CD4-positive, alpha-beta T cell treated with Interleukin-4 for 4 hours (primary cell): ENCODE measurements around the gene GRK4.
"Not testable (repeated sequence)": the region's sequence is repeated elsewhere in the genome, so short reads cannot be mapped to it uniquely, and the experiment has no call there.

Source experiments
- DNase-seq: peaks from one replicate; pipeline ENCODE4 v3.0.0-alpha.2; 2020

GRK4 gene

GRCh38 chr4:2963175-2963965, at the start of gene GRK4, which contains the start of gene NOP14:
GRK4 (plus strand) TSS chr4:2963571; CDS start chr4:2964071, 500 bp downstream.
NOP14 (minus strand) TSS chr4:2963406; CDS start chr4:2963319, 87 bp downstream.
- peak; percentile 98 for DNase-seq

DNA sequence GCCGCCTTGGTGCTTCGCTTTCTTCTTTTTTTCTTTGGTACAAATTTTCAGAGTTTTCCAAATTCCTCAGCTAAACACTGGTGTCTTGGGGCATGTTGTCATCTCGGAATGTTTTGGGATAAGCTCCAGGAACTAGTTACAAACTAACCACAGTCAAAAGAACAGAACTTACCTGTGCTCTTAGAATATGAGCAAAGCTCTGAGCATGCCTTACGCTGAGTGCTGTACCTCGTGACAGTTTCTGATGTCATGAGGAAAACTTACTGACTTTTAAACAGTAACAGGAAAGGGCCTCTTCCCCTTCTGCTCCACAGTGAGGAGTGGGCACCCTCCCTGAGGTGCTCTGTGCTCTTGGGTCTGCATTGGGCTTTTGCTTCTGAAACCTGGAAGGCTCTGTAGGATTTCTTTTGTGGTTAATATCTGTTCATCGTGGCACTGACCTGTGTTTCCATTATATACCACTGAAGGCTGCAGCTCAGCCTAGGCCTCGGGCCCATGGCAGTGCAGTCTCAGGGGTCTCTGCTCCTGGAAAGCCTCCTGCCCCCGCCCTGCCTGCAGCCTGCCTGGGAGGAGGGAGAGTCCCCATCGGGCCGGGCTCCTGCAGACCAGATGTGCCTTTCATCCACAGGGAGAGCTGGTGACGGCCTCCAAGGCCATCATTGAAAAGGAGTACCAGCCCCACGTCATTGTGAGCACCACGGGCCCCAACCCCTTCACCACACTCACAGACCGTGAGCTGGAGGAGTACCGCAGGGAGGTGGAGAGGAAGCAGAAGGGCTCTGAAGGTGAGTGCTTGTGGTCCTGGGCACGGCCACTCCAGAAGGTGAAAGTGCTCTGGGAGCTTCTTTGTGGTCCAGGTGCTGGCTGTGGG, 48.9 kb upstream of the GRK4 start:
- no peak for DNase-seq

DNA sequence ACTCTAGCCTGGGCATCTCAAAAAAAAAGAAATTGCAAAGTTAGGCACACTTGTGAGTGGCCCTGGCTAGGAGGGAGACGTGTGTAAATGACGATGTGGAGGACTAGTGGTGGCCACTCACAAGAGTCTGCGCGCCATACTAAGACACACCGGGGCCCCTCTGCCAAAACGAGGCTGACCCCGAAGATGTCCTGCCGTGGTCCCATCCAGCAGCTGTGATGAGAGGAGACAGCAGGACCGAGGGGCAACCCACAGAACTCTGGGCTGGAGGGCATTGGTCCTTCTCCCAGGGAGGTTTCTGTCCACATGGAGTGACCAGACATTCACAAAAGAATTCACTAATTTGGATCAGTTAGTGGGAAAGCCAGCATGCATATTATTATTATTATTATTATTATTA, 47.6 kb upstream of the GRK4 start:
- DNase-seq, result no peak

GRCh38 chr4:2916696-2917095, 46.7 kb upstream of the GRK4 start:
- not testable (repeated sequence) for DNase-seq

- DNase-seq, result not testable (repeated sequence)
These were observed 45.1 kb upstream of the GRK4 start for GRCh38 chr4:2918300-2918699.

GRCh38 chr4:2918714-2919113, 44.7 kb upstream of the GRK4 start:
- DNase-seq, result not testable (repeated sequence)

DNA sequence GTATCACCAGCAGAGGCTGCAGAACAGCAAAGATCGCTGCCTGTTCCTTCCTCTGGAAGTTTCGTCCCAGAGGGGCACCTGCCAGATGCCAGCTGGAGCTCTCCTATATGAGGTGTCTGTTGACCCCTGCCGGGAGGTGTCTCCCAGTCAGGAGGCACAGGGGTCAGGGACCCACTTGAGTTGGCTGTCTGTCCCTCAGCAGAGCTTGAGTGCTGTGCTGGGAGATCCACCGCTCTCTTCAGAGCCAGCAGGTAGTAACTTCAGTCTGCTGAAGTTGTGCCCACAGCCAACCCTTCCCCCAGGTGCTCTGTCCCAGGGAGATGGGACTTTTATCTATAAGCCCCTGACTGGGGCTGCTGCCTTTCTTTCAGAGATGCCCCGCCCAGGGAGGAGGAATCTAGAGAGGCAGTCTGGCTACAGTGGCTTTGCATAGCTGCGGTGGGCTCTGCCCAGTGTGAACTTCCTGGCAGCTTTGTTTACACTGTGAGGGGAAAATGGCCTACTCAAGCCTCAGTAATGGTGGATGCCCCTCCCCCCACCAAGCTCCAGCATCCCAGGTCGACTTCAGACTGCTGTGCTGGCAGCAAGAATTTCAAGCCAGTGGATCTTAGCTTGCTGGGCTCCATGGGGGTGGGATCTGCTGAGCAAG, 40.8 kb upstream of the GRK4 start:
- peak; percentile 51 for DNase-seq

DNA sequence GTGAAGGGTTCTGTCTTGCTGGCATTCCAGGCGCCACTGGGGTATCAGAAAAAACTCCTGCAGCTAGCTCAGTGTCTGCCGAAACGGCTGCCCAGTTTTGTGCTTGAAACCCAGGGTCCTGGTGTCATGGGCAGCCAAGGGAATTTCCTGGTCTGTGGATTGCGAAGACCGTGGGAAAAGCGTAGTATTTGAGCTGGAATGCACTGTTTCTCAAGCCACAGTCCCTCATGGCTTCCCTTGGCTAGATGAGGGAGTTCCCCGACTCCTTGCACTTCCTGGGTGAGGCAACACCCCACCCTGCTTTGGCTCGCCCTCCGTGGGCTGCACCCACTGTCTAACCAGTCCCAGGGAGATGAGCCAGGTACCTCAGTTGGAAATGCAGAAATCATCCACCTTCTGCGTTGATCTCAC, 40.2 kb upstream of the GRK4 start:
- no peak for DNase-seq

DNA sequence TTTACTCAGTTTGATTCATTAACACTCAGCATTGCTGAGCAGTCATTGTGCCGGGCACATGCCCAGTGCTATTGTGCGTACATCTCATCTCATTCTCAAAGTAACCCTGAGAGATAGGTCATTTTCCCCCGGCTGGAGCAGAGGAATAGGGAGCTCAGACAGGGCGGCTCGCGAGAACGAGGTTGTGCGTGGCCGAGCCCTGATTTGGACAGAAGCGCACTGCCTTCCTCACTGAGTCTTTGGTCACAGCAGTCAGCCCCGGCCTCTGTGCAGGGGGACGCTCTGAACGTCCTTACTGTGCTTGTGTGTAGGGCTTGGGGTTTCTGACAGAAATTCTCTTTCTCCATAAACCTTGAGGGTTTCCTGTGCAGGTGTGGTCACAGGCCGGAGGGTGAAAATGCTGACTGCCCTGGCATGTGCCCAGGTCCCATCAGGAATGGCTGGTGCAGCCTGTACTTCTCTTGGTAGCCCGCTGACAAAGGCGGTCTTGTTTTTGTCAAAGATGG, 39.6 kb upstream of the GRK4 start:
- no peak for DNase-seq

- DNase-seq, result no peak
These were observed 39.1 kb upstream of the GRK4 start for GRCh38 chr4:2924286-2924685.

DNA sequence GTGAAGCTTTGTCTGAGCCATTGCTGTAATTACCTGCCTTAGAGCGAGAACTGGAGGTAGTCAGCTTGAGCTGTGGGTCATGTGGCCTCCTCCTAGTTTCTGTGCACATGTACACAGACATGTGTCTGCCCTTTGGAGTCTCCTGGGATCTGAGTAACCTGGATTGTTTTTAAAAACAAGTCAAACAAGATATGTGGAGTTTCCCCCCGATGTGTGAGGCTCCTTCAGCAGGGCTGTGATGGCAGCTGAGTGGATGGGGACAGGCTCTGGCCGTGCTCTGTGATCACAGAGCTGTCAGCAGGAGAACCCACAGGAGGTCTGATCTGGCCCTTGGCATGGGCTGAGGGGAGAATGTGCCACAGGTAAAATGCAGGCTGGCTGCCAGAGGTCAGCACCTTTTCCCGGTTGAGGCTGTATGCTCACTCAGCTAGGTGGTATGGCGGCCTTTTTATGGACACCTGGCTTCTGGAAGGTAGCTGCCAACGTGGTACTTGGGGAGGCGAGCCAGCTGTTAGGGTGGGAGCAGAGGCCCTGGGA, 38.5 kb upstream of the GRK4 start:
- DNase-seq, result no peak

GRCh38 chr4:2925496-2925895, 37.9 kb upstream of the GRK4 start:
- no peak for DNase-seq

DNA sequence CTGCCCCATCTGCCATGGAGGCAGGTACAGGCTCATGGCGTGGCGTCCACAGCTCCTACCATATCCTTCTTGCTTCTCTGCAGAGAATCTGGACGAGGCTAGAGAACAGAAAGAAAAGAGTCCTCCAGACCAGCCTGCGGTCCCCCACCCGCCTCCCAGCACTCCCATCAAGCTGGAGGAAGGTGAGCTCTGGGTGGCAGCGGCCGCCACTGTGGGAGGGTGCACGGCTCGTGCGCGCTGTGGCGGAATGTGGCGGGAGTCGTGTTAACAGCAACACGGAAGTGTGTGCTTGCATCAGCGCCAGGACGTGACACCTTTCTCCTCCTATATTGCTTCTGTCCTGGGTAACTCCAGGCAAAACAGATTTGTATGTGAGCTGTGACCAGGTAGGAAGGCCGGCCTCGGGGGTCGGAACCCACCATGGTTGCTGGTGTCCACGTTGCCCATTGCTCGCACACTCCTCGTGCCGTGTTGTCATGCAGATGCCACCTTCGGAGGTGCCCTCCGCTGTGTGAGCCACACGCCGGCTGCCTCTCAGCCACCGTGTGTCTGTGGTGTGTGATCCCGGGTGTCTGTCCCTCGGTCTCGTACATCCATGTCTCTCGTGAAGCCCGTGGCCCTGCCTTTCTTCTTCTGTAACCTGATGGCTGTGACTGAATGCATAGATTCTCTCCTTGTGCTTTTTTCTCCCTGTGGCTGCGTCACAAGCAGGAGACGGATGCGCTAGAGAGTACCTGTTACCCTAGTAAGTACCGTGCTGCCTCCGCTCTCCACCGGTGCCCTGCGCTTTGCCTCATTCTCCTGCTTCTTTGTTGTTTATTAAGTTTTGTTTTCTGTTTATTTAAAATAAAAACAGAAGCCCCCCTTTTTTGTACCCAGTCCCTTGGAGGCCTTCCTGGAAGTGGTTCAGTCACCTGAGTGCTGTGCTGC, 37.2 kb upstream of the GRK4 start:
- no peak for DNase-seq

GRCh38 chr4:2927016-2927695, 36.2 kb upstream of the GRK4 start:
- DNase-seq, result no peak

DNA sequence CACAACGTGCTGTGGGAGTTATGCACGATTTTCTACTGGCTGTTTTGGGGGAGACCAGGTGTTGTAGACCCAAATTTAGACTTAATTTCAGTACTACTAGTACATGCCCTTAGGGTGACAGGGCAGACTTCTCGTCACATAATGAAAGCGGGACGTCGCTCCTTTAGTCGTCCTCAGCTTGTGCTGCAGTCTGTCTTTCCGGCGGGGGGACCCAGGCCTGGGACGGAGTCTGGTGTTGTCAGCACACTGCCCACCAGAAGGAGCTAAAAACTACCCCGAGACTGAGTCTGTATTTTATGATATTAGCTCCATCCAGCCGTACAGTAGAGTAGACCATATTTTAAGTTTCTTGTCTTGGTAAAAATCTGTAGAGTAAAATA, 35.7 kb upstream of the GRK4 start:
- no peak for DNase-seq

DNA sequence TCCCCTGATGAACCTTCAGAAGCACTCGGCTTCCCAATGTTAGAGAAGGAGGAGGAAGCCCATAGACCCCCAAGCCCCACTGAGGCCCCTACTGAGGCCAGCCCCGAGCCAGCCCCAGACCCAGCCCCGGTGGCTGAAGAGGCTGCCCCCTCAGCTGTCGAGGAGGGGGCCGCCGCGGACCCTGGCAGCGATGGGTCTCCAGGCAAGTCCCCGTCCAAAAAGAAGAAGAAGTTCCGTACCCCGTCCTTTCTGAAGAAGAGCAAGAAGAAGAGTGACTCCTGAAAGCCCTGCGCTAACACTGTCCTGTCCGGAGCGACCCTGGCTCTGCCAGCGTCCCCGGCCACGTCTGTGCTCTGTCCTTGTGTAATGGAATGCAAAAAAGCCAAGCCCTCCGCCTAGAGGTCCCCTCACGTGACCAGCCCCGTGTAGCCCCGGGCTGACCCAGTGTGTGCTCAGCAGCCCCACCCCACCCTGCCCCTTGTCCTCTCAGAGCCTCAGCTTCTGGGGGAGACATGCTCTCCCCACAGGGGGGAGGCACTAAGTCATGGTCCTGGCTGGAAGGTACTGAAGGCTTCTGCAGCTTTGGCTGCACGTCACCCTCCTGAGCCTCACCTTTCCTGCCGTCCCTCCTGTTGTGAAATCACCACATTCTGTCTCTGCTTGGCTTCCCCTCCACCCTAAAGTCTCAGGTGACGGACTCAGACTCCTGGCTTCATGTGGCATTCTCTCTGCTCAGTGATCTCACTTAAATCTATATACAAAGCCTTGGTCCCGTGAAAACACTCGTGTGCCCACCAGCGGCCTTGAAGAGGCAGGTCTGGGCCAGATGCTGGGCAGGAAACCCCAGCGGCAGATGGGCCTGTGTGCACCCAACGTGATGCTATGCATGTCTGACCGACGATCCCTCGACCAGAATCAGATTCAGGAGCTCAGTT, 34.9 kb upstream of the GRK4 start:
- DNase-seq, result no peak

GRCh38 chr4:2929469-2929868, 33.9 kb upstream of the GRK4 start:
- no peak for DNase-seq

- no peak for DNase-seq
These were observed 33.1 kb upstream of the GRK4 start for GRCh38 chr4:2930135-2930757.

- no peak for DNase-seq
These were observed 32.4 kb upstream of the GRK4 start for GRCh38 chr4:2930758-2931511.
